Right kidney (tissue), 1 donor: Measurements from ENCODE around the gene PPP2R2C.

Experiments
- DNase-seq: peaks from one replicate; pipeline ENCODE4 v3.0.0-alpha.2; 2016

PPP2R2C gene

DNA sequence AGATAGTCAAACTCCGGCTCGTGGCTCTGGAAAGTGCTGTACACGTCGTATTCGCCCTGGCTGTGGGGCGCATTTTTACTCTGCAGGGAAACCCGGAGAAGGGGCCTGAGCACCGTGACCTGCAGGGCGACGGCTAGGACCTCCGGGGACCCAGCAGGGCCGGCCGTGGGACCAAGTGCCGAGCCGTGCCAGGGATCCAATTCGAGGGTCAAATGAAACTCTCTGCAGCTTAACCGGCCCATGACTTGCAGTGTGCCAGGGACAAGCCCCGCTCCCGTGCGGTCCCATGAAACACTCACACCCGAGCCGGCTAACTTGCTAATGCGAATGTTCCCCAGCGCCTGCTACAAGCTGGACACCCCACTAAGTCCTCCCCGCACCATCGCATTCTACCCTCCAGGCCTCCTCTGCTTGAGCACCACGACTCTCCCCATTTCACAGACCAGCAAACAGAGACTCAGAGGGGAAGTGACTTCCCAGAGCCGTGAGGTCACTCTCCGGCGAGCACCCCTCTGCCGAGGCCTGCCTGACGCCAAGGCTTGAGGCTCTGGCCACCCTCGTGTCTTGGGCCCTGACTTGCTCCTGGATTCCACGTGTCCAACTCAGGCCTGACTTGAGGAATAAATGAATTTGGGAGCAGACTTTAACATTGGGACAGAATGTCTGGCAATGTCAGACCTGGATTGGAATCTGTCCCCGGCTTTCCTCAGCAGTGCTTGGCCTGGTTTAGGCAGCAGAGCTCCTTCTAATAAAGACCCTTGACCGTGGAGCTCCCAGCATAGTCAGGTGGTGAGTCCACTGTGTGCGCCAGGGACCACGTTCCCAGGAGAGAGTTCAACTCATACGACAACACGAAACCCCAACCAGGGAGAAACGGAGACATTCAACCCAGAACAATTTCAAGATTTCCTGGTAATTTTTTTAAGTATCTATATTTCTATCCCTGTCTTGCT is 93.6 kb downstream of the PPP2R2C start:
- DNase-seq, result no peak

- no peak for DNase-seq
Observed at GRCh38 chr4:6377626-6378492, 94.6 kb downstream of the PPP2R2C start.

- no peak for DNase-seq
Observed at GRCh38 chr4:6375620-6376295, 96.7 kb downstream of the PPP2R2C start.

DNA sequence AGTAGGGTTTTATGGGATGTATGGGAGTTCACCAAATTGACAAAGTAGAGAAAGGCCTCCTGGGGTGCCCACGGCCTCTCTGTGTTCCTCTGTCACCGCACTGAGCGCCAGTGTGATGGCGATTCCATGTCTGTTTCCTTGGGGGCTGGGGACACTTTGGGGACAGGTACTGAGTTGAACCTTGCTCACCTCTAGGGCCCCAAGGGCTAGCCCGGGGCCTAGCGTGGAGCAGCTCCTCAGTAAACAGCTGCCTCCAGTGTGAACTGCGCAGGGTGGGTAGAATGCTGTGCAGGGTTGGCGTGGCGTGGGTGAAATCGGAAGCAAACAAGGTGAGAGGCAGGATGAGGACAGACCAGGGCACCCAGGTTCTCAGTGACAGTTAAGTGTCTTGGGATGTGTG is 97.8 kb downstream of the PPP2R2C start:
- DNase-seq, result no peak

DNA sequence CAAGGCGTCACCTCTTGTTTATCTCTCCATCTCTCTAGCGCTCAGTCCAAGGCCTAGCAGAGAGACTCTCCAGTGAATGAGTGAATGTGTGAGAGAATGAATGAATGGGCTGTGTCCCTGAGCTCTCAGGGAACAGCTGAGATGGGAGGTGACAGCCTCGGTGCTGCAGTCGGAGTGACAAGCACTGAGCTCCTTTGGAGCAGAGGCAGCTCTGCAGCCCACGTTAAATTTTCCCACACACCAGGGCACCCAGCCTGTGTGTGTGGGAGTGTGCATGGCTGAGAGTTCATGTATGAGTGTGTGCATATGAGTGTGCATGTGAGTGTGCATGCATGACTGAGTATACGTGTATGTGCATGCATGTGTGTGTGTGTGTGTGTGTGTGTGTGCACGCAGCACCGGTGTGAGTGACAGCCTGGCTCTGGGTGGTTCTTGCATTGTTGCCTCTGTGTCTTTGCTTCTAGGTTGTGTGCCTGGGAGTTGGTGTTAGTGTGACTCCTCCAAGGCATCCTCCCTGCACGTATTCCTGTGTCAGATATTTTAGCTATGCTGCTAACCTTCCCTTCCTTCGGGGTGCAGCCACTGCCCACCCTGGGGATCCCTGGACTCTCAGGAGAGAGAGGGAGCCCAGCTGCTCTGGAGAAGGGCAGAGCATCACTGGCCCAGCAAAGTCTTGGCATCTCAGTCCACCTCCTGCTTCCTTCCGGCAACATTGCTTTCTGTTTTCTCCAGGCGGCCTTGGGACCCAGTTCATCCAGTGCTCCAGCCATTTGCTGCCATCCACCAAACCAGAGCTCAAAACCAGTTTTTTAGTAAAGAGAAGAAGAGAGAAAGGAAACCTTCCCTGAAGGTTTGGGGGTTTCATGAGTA is 98.6 kb downstream of the PPP2R2C start:
- DNase-seq, result no peak

- no peak for DNase-seq
Observed at GRCh38 chr4:6372649-6373525, 99.5 kb downstream of the PPP2R2C start.

DNA sequence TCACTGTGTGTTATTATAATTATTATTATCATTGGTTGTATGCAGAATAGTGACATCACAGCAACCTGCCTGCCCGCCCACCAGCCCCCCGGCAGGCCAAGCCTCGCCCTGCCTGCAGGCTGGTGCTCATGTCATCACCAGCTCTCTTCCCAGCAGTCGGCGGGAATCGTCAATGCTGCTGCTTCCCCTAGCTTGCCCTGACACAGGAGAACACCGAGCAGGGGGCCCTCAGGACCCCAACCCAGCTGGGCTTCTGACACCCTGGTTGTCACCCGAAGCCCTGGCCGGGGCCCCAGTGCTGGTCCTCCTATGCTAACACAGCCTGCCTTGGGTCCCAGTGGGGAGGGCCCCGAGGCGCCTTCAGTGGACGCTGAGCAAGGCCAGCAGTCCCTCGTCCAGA is 100.6 kb downstream of the PPP2R2C start:
- no peak for DNase-seq

DNA sequence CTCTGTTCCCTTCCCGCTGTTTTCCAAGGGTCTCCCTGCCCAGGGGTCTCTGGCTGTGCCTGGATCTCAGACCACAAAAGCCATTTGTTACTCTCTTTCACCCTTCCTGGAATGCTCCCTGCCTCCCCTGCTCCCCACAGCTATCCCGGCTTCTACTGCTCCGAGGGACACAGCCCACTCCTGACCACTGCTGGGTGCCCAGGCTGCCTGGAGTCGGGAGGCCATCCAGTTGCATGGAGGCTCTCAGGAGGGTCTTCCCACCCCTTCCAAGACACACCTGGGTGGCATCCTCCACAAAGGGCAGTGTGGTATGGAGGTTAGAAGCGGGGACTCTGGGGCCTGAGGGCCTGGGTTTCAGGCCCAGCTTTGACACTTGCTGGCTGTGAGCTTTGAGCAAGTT is 101.1 kb downstream of the PPP2R2C start:
- no peak for DNase-seq

DNA sequence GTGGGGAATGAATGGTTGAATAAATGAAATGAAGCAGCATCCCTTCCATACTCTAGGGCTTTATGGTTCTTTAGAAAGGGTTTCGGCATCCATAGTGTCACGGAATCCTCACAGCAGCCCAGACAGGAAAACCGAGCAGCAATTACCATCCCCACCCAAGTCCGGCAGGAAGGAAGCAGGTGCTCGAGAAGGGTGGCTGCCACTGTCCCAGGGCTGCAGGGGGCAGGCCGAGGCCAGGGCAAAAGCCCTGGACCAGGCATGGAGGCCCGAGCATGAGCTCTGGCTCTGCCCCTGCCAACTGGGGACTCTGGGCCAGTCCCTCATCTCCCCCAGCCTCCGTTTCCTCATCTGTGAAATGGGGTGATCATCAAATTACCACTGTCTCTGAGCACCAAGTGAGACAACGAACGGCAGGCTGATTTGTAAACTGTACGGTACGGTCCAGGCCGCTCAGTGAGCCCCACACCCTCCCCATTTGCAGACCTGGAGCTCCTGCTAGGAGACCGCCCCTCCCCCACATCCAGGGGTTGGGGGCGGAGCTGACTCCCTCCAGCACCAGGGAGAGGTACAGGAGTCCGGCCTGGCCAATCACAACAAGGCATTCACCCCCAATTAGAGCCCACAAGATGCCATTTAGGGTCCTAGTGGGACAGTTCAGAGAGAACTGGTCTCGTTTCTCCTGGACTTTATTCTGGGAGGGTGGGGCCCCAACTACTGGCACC is 102.3 kb downstream of the PPP2R2C start:
- no peak for DNase-seq

GRCh38 chr4:6369511-6369910 is 102.9 kb downstream of the PPP2R2C start:
- no peak for DNase-seq

- no peak for DNase-seq
Observed at GRCh38 chr4:6369035-6369434, 103.4 kb downstream of the PPP2R2C start.

DNA sequence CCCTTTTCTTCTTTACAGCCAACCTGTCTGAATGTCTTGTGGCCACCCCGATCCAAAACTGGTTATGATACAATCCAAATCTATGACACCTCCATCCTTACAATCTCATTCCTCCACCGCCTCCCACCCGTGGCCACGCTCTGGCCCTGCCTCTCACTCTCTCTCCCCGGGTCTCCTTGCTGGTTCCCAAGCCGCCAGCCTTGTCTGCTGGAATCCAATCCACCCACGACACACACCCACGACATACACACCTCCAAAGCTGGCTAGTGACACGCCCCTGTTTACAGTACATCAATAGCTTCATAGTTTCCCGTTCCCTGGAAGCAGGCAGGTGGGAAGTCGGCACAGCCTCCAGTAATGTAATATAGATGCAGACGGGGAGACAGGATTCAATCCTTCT is 103.8 kb downstream of the PPP2R2C start:
- DNase-seq, result no peak

DNA sequence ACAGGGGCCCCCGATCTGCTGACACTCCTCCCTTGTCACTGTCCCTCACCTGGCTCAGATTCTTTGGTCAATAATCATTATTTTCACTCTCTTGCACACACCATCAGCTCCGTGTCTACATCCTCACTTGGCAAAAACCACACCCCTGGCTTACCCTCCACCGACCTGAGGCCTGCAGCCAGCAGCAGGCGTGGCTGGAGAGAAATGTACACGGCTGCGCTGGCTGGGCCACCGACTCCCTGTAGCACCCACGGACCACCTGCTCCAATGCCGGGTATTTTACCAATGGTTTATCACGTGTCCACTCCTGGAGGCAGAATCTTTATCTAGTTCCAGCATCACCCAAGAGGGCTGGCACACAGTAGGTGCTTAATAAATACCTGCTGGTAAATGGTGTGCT is 104.3 kb downstream of the PPP2R2C start:
- no peak for DNase-seq

DNA sequence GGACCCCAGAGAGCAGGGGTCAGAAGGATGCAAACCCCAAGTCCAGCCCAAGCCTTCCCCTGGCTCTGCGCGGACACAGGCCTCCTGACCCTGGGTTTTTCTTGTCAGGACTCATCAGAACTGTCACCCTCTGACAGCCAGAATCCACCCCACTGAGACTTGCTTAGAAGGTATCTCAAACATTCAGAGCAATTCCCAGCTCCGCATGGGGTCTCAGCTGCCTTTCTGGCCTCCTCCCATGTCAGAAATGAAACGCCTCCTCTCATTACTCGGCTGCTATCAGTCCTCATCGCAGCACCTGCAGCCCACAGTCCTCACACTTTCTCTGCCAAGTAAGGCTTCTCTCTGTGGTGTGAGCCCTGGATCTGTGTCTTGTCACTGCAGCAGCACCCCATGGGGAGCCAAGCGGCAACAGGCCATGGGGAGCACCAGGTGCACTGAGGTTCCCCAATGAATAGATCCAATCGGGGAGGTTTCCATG is 105.0 kb downstream of the PPP2R2C start:
- DNase-seq, result no peak

DNA sequence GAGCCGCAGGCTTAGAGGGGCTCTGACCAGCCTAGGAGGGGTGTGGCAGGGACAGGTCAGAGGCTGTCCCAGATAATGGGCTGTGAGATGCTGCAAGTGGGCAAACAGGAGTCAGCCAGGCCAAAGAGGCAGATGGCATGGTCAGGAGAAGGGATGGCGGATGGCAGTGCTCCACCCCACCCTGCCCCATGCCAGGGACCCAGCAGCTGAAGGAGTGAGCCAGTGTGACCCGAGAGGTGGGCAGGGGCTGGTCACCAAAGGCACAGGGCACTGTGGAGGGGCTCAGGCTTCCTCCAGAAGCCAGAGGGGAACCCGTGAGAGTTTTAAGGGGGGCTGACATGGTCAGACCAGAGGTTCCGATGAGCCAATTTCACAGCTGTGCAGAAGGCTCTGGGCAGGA is 105.8 kb downstream of the PPP2R2C start:
- no peak for DNase-seq

DNA sequence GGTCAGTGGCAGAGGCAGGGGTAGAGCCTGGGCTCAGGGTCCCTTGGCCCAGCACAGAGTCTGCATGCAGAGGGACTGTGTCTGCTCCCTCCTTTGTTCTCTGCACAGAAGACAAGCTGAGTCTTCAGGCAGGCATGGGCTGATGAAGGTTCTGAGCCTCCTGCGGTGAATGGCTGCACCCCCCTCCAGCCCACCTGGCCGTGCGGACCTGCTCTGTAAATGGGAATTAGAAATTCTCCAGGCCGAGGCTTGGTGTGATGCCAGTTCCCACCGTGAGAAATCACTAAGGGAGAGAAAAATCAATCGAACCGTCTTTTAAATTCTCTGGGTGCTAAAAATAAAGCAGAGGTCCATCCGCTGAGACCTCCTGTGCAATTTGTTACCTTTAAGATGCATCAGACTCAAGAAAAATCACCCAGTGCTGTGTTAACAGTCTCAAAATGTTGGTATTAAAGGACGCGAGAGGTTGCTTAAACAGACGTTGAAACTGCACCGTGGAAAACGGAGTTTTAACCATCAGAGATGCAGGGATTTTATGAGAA is 106.8 kb downstream of the PPP2R2C start:
- DNase-seq, result no peak

GRCh38 chr4:6364581-6364980 is 107.8 kb downstream of the PPP2R2C start:
- DNase-seq, result no peak

- no peak for DNase-seq
Observed at GRCh38 chr4:6364146-6364545, 108.3 kb downstream of the PPP2R2C start.

GRCh38 chr4:6362896-6363295 is 109.5 kb downstream of the PPP2R2C start:
- DNase-seq, result no peak
